GM19025 (cell line): ENCODE measurements around the gene ANTXR1.

ENCODE experiments used
- ATAC-seq: cut with Tn5 transposase; IDR thresholded peaks from one replicate; pipeline ENCODE4 v1.9.1; 2021; ENCODE audit warnings: mild to moderate bottlenecking, low read depth, moderate library complexity; ENCODE audit not compliant: unreplicated experiment

ANTXR1 gene

DNA sequence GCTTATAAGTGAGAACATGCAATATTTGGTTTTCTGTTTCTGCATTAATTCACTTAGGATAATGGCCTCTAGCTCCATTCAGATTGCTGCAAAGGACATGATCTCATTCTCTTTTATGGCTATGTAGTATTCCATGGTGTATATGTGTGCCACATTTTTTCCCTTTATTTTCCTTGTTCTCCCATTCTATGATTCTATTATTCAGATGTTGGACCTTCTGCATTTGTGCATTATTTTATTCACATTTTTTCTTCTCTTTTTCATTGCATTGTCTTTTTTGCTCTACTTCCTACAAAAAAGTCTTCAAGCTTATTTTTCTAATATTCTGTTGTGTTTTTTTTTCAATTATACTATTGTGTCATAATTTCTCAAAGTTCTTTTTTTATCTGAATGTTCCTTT lies 11.1 kb upstream of the ANTXR1 start:
- no peak for ATAC-seq

GRCh38 chr2:69003731-69004130 lies 9.2 kb upstream of the ANTXR1 start:
- no peak for ATAC-seq

DNA sequence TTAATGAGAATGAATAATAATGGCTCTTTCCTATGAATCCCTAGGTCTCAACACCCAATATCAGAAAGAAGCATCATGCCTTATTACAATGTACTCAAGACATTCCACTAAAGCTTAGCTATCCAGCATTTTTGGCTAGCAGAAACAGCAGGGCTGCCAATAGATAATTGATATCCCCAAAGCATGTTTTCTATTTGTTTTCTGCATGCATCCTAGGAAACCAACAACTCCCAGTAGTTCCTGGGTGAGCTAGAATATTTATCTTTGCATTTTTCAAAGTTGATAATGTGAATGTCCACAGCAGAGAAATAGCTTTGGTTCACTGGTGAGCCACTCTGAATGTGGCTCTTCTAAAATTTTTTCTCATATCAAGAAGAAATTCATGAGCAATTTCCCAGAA lies 5.8 kb upstream of the ANTXR1 start:
- no peak for ATAC-seq

GRCh38 chr2:69007603-69008002 lies 5.4 kb upstream of the ANTXR1 start:
- no peak for ATAC-seq

DNA sequence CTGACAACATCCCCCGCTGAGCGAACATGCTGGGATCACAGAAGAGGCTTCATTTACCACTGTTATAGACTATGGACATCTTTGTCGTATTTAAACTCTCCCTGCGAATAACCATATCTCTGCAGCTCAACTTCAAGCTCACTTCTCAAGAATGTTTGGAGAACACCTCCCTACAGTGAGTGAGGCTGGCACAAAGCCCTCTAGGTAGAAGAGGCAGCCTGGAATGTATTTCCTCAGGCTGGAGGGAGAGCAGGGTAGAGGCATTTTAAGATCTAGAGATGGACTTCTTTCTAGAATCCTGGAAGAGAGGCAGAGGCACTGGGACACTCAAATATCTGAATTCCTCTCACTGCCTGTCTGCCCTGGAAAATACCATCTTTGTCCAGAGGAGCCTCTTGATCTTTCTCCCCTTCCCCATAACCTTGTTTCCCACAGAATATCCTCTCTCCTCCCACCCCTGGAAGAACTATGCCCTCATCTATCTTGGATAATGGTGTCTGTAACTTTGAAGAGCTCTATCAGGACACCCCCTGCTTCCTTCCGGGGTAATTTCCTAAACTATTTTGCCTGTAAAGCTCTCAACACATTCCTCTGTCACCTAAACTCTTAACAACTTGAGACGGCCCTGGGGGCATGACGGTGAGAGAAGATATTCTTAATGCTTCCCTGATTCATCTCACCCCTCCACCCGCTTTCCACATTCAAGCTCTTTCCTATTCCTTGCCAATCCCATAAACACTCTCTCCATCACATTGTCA lies 2.4 kb upstream of the ANTXR1 start:
- no peak for ATAC-seq

- no peak for ATAC-seq
Observed at GRCh38 chr2:69011611-69012157, 1.3 kb upstream of the ANTXR1 start.

DNA sequence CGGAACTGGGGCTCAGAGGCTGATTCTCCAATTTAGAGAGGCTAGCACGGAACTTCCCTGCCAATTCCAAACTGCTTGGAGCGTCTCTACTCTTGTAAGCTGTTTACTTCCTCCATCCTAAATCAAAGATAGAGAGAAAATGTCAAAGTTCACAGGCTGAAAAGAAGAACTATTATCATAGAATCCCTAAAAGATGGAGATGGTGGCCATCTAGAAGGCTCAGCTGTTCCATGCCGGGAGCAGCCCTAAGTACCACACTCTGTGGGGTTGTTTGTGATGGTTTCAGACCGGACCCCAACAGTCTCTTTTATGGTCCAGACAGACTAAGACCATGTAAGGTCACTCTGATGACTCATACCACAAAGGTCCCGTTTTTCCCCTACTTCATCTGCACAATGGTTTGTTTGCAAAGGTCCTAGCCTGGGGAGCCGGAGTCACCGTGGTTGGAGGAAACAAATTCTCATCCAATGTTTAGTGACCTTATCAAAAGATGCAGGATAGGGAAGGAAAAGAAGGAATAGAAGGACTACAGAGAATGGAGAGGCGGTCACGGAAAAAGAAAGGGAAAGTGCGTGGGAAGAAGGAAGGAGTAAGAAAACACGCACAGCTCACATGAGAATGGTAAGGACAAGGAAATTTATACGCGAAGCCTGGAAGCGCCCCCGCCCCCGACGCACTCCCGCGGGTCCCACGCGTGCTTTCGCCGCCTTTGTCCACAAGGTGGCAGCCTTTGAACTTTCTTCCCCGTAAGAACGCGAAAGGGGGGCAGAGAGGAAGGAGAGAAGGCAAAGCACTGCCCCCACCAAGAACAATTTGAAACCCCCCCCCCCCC lies 453 bp upstream of the ANTXR1 start:
- ATAC-seq = no peak

- no peak for ATAC-seq
Observed at GRCh38 chr2:69013840-69014821, 1.2 kb downstream of the ANTXR1 start.

- ATAC-seq = no peak
Observed at GRCh38 chr2:69017080-69017479, 4.1 kb downstream of the ANTXR1 start.

GRCh38 chr2:69017835-69018234 lies 4.9 kb downstream of the ANTXR1 start:
- ATAC-seq = no peak

GRCh38 chr2:69018678-69019095 lies 5.7 kb downstream of the ANTXR1 start:
- no peak for ATAC-seq

GRCh38 chr2:69020496-69021426 lies 7.8 kb downstream of the ANTXR1 start:
- no peak for ATAC-seq

DNA sequence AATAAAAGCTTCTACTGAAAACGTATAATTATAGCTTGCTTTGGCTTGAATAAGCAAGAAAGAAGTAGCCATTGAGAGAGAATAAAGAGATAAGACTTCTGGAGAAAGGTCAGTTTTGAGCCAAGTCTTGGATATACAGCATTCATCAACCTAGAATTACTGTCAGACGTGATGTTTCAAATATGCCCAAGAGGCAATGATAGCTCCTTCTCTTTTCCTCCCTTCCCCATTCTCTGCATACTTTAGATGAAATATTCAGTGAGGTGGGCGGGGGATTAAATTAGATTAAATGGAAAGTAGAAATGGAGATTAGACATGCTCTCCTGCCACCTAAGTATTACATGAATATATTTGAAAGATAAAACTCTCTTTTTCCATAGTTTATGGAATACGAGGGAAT lies 8.7 kb downstream of the ANTXR1 start:
- ATAC-seq = no peak

- no peak for ATAC-seq
Observed at GRCh38 chr2:69022548-69022947, 9.6 kb downstream of the ANTXR1 start.

DNA sequence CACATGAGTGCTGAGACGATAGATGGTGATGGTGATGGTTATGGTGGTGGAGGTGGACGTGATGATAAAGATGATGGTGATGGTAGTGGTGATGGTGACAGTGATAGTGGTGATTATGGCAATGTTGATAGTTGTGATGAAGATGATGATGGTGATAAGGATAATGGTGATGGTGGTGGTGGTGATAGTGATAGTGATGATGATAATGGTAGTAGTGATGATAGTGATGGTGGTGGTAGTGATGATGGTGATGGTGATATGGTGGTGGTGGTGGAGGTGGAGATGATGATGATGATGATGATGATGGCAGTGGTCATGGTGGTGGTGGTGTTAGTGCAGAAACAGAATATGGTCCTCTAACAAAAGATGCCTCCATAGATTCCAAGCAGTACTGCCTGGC lies 10.3 kb downstream of the ANTXR1 start:
- ATAC-seq = no peak

DNA sequence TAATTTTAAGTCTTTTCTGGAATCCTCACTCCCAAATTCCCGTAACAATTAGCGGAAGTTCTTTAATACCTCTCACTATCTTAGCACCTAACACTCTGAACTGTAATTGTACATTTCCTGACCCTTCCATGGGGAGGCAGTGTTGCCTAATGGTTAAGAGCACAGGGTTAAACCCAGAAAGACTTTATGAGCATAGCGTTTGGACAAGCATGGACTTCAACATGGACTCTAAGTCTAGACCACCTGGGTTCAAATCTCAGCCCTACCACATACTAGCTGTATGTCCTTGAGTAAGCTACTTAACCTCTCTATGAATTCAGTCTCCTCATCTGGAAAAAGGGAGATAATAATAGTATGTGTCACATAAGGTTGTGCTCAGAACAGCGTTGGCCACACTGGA lies 13.0 kb downstream of the ANTXR1 start:
- ATAC-seq = no peak

- no peak for ATAC-seq
Observed at GRCh38 chr2:69026691-69027459, 13.9 kb downstream of the ANTXR1 start.

GRCh38 chr2:69030800-69031428 lies 17.9 kb downstream of the ANTXR1 start:
- ATAC-seq = no peak
